A673 (cell line): ENCODE data around the gene CGN. TPM values are rescaled to one million over a fixed set of nuclear protein-coding genes. Genes with fewer than 3 reads are reported as not detected.
"Not testable (repeated sequence)": the region's sequence is repeated elsewhere in the genome, so short reads cannot be mapped to it uniquely, and the experiment has no call there.

Experiments
- BruUV-seq: library from RNA; stranded (reverse); fragments of 400-500 nt; replicated peaks from 2 replicates; lab custom pipeline; 2021; lab: Mats Ljungman, UMichigan
- CTCF ChIA-PET: fragments of 300-600 bp; sonication (Branson Sonifier 250); formaldehyde crosslinking; loops from one replicate; lab custom pipeline; 2022; ENCODE audit warnings: antibody characterized with exemption; lab: Charles Lee
- POLR2A ChIA-PET: fragments of 300-600 bp; sonication (Branson Sonifier 250); formaldehyde crosslinking; loops from one replicate; lab custom pipeline; 2022; ENCODE audit warnings: antibody characterized with exemption; ENCODE audit not compliant: low non-redundant PET; lab: Charles Lee
- DNase-seq: peaks from one replicate; pipeline ENCODE4 v3.0.0-alpha.2; 2015; ENCODE audit warnings: low spot score
- H3K27ac ChIP-seq: fragments of 200-600 bp; sonication (generic); 2 replicates; pipeline ENCODE4 v1.5.1; 2016; ENCODE audit warnings: mixed run types, low read depth, mild to moderate bottlenecking, mixed read lengths, antibody characterized with exemption, low read length; ENCODE audit not compliant: poor library complexity, severe bottlenecking
- H3K27me3 ChIP-seq: fragments of 200-600 bp; sonication (generic); replicated peaks from 2 replicates; pipeline ENCODE4 v1.6.1; 2017; ENCODE audit warnings: mixed run types, low read depth, mild to moderate bottlenecking, mixed read lengths, antibody characterized with exemption, low read length; ENCODE audit not compliant: insufficient read depth, poor library complexity
- H3K36me3 ChIP-seq: fragments of 200-600 bp; sonication (generic); 2 replicates; pipeline ENCODE4 v1.6.1; 2016; ENCODE audit warnings: mixed run types, mild to moderate bottlenecking, mixed read lengths, antibody characterized with exemption, low read length; ENCODE audit not compliant: insufficient read depth, poor library complexity, severe bottlenecking
- H3K4me1 ChIP-seq: fragments of 200-600 bp; sonication (generic); 2 replicates; pipeline ENCODE4 v1.6.1; 2017; ENCODE audit warnings: mixed run types, mild to moderate bottlenecking, mixed read lengths, antibody characterized with exemption, low read length; ENCODE audit not compliant: insufficient read depth, poor library complexity, severe bottlenecking
- H3K4me3 ChIP-seq: fragments of 200-600 bp; sonication (generic); 2 replicates; pipeline ENCODE4 v1.5.1; 2016; ENCODE audit warnings: low read depth, mixed run types, mild to moderate bottlenecking, mixed read lengths, low read length; ENCODE audit not compliant: poor library complexity, severe bottlenecking
- H3K9me3 ChIP-seq: fragments of 200-600 bp; sonication (generic); 2 replicates; pipeline ENCODE4 v1.6.1; 2016; ENCODE audit warnings: mixed run types, low read depth, mild to moderate bottlenecking, mixed read lengths, antibody characterized with exemption, low read length; ENCODE audit not compliant: poor library complexity, severe bottlenecking
- CTCF ChIP-seq: fragments of 300-800, 200-600 bp; sonication (generic); conservative IDR thresholded peaks from 2 replicates; pipeline ENCODE4 v1.5.1; 2017; ENCODE audit warnings: low read depth, mild to moderate bottlenecking, antibody characterized with exemption, low read length, moderate library complexity, mixed read lengths
- EZH2 ChIP-seq: fragments of 200-600 bp; sonication (generic); IDR thresholded peaks from 2 replicates; pipeline ENCODE4 v1.6.1; 2017; ENCODE audit warnings: borderline replicate concordance, low read depth, mild to moderate bottlenecking, mixed read lengths, antibody characterized with exemption, low read length; ENCODE audit not compliant: poor library complexity, severe bottlenecking
- intact Hi-C: fragments of 100-400 bp; cut with micrococcal nuclease; formaldehyde crosslinking; loops from one replicate; pipeline ENCODE4 v1.10.0; 2022; ENCODE audit not compliant: unreplicated experiment
- total RNA-seq: library from RNA; stranded (reverse); gene quantifications from 2 replicates; pipeline ENCODE4 v1.2.3, GENCODE V29; 2021

Gene CGN
- total RNA-seq, 1 experiment from 2014 or later, result 2.6 TPM

GRCh38 chr1:151518936-151519335 is 7.7 kb downstream of the CGN start:
- no peaks in the 10 kb centered on the region for H3K4me1 ChIP-seq
- POLR2A ChIA-PET, result no interaction called here
- CTCF ChIA-PET, result no interaction called here
- H3K27me3 ChIP-seq, result no peaks in the 10 kb centered on the region
- no peaks in the 10 kb centered on the region for H3K36me3 ChIP-seq
- no peak overlapping the region for H3K27ac ChIP-seq
- TF ChIP-seq CTCF (no peak), EZH2 (no peak)
- no peak for DNase-seq
- H3K9me3 ChIP-seq, result no peaks in the 10 kb centered on the region
- intact Hi-C loops, result no loop called here
- no peak overlapping the region for H3K4me3 ChIP-seq
- no TSS peak for BruUV-seq

- Histone ChIP-seq H3K27ac (no peak overlapping the region), H3K36me3 (no peaks in the 10 kb centered on the region), H3K4me3 (no peak overlapping the region), H3K4me1 (no peaks in the 10 kb centered on the region), H3K9me3 (no peaks in the 10 kb centered on the region), H3K27me3 (no peaks in the 10 kb centered on the region)
- BruUV-seq, result no TSS peak
- no peak for TF ChIP-seq EZH2
- no peak for TF ChIP-seq CTCF
- POLR2A ChIA-PET, result no interaction called here
- intact Hi-C loops, result no loop called here
- CTCF ChIA-PET, result no interaction called here
- no peak for DNase-seq
These were observed 8.5 kb downstream of the CGN start for GRCh38 chr1:151519667-151520066.

GRCh38 chr1:151520359-151520758 is 9.2 kb downstream of the CGN start:
- Histone ChIP-seq H3K9me3 (no peaks in the 10 kb centered on the region), H3K4me3 (no peak overlapping the region), H3K27me3 (no peaks in the 10 kb centered on the region), H3K27ac (no peak overlapping the region), H3K36me3 (no peaks in the 10 kb centered on the region), H3K4me1 (no peaks in the 10 kb centered on the region)
- TF ChIP-seq CTCF (no peak), EZH2 (no peak)
- CTCF ChIA-PET, result no interaction called here
- no peak for DNase-seq
- POLR2A ChIA-PET, result no interaction called here
- BruUV-seq, result no TSS peak
- intact Hi-C loops, result no loop called here

- intact Hi-C loops, POLR2A ChIA-PET, CTCF ChIA-PET: not testable (repeated sequence)
These were observed 11.2 kb downstream of the CGN start for GRCh38 chr1:151522427-151522826.

More at GRCh38 chr1:151522427-151522826, 11.2 kb downstream of the CGN start:
- H3K4me3 ChIP-seq, H3K27me3 ChIP-seq, H3K36me3 ChIP-seq, H3K9me3 ChIP-seq, BruUV-seq, H3K27ac ChIP-seq, H3K4me1 ChIP-seq, DNase-seq: not testable (repeated sequence)
